Keratinocyte (primary cell): Measurements from ENCODE around the gene ITIH4.

Experiments
- CTCF ChIP-seq, 3 experiments: IDR thresholded peaks in 1 of 3; conservative IDR thresholded peaks in 1 of 3; optimal IDR thresholded peaks in 1 of 3; 2 replicates in 2 of 3; 3 replicates in 1 of 3; pipeline versions ENCODE3 to v1.5.1; 2011; ENCODE audit warnings: low read length in 3 of 3, mild to moderate bottlenecking in 3 of 3, moderate library complexity in 2 of 3, control low read depth in 1 of 3, inconsistent platforms in 1 of 3; ENCODE audit not compliant: insufficient read depth in 2 of 3; ENCODE audit errors: extremely low read depth in 1 of 3
- EZH2 ChIP-seq: IDR thresholded peaks from one replicate; pipeline ENCODE4 v1.6.1; 2012; ENCODE audit warnings: inconsistent platforms, mild to moderate bottlenecking, low read length, moderate library complexity

DNA sequence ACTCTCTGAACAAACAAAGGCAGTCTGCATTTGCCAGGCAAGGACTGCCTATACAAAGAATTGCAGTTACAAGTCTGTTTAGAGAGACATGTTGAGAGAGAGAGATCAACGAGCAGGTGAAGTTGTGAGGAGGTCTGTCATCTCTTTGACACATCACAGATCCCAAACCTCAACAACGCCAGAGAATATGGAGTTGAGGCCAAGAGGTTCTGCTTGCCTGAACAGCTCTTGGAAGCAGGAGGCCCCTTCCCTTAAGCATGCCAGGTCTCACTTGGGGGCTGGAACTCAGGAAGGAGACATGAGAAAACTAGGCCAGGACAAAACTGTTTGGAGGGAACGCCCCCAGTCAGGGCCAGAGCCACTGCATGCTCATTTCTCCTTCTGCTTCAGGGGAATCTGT lies 26.7 kb upstream of the ITIH4 start:
- no peak for TF ChIP-seq CTCF (optimal IDR thresholded peaks at IDR 0.05 in 1 of 3, IDR thresholded peaks at IDR 0.05 in 1 of 3, conservative IDR thresholded peaks at IDR 0.05 in 1 of 3; ENCODE audit: extremely low read depth in 1 of 3, insufficient read depth in 2 of 3, low read length in 3 of 3)
- no peak for TF ChIP-seq EZH2
